Uterus (tissue), 2 donors: Measurements from ENCODE around the gene OXNAD1.

Source experiments
- CTCF ChIP-seq, 4 experiments: fragments of 200-600 bp in 2 of 4; fragments of 450-650 bp in 2 of 4; sonication (generic) in 2 of 4; IDR thresholded peaks; one replicate each; pipeline ENCODE4 v1.5.1; 2016 to 2019; ENCODE audit warnings: antibody characterized with exemption in 4 of 4, mild to moderate bottlenecking in 2 of 4, moderate library complexity in 1 of 4
- POLR2A ChIP-seq, 2 donors: fragments of 450-650 bp; IDR thresholded peaks; one replicate each; pipeline ENCODE4 v1.6.1; 2016; ENCODE audit warnings: antibody characterized with exemption in 2 of 2, mild to moderate bottlenecking in 1 of 2, moderate library complexity in 1 of 2

- no peak for TF ChIP-seq POLR2A (IDR thresholded peaks at IDR 0.05)
- no peak for TF ChIP-seq CTCF (IDR thresholded peaks at IDR 0.05)
These were observed 19.4 kb upstream of the OXNAD1 start for GRCh38 chr3:16245609-16246008.
